GM19328 (cell line): ENCODE data around the gene AREL1.

ENCODE experiments used
- ATAC-seq: cut with Tn5 transposase; IDR thresholded peaks from one replicate; pipeline ENCODE4 v1.9.1; 2021; ENCODE audit warnings: mild to moderate bottlenecking, moderate library complexity; ENCODE audit not compliant: unreplicated experiment

Gene AREL1

DNA sequence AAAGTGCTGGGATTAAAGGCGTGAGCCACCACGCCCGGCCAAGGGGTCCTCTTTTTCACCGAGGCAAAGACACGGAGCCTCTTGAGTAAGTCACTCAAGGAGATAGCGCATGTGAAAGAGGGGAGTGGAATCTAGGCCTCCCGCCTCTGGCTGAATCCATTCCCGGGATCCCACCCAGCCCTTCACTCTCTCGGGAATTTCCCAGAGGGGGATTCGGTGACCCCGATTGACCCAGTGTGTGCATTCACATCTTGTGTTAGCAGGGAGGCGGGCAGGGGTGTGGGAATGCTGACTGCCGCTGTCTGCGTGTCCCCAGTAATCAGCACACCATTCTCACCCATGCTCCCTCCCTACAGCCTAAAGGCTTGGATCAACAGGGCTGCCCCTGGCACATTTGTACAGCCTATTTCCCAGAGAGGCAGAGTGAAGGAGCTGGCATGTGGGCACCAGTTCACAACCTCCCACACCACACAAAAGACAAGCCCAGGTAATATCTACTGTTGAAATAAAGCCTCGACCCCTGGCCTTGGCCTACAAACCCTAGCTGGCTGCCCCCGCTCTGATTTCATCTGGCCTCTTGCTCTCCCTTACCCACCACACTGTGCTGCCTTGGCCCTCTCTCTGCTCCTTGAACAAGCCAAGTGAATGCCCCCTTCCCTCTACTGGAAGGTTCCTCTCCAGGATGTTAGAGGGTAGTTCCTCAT is 99.5 kb downstream of the AREL1 start:
- no peak for ATAC-seq

DNA sequence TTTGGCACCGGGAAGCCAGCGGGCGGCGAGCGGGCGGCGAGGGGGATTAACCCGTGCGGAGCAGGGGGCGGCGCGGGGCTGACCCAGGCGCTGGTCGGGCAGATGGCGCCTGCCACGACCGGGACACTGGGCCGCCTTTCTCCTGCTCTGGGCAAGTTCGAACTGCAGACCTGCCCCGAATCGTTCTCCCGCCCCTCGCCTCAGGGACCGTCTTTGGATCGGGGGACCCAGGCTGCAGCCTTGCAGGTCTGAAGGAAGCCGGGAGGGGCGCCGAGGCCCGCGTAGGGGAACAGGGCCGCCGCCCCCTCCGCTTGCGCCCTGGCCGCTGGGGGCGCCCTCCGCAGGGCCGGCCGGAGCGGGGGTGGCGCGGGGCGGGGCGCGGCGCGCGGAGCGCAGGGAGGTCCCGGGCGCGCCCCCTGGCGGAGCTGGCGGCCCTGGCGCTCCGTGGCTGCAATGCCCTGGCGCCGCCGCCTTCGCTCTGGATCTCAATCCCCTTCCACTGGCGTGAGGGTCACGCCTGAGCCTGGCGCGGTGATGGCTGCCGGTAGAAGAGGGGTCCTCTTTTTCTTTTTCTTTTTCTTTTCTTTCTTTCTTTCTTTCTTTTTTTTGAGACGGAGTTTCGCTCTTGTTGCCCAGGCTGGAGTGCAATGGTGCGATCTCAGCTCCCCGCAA is 100.4 kb downstream of the AREL1 start:
- ATAC-seq, result peak; percentile 66

DNA sequence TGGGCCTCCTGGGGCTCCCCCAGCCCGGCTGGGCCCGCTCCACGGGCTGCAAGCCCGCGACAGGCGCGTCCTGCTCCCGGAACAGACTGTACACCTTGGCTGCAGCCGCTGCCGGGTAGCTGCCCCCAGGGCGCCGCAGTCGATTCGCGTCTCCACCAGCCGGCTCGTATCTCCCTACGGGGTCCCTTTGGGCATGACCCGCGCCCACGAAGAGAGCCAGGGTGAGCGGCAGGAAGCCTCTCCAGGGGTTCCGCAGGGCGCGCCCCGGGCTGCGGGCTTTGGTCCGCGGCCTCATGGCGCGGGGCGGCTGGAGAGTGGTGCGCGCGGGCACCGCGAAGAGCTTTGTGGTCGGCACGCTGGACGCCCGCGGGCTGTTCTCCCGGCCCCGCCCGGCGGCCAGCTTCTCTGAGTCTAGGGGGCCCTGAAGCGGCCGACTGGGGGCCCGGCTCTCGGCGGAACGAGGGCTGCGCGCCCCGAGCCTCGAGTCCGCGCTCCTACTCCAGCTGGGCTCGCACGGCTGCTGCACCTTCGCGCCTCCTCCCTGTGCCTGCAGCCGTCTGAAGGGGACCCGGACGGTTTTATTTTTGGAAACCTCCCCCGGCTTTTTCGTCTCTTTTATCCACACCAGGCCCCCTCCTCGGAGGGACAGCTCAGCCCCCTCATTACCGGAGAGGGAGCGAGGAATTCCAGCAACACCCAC is 101.1 kb downstream of the AREL1 start, which contains the start of gene LTBP2:
Gene LTBP2, minus strand, starts transcription at position 588 of the 700 bp plus-strand sequence. Its CDS starts 293 bp downstream, at position 295.
- ATAC-seq, result no peak
